ENCODE measurements around the gene FOXP1.

- no peak for TF ChIP-seq CTCF (conservative IDR thresholded peaks at IDR 0.05 in 1 of 2, IDR thresholded peaks at IDR 0.05 in 1 of 2; ENCODE audit: extremely low read depth in 1 of 2, insufficient read depth in 1 of 2, low read depth in 1 of 2, low read length in 2 of 2)
- no peak for TF ChIP-seq EZH2 (IDR thresholded peaks at IDR 0.05; ENCODE audit: borderline replicate concordance, low read length)
Observed at GRCh38 chr3:71451812-71452211, 131.7 kb downstream of the FOXP1 start.

Measured in mammary epithelial cell (primary cell).